SK-N-SH treated with all-trans-retinoic acid at 6 μM for 48 hours (cell line): Measurements from ENCODE around the gene SDCCAG8.

Experiments used
- ATAC-seq: fragments of 200-7000 bp; cut with Tn5 transposase; 3 replicates; pipeline ENCODE4 v1.9.1; 2020; ENCODE audit warnings: mild to moderate bottlenecking, moderate library complexity
- ARNTL ChIP-seq: fragments of 450-650 bp; formaldehyde crosslinking; IDR thresholded peaks from 2 replicates; pipeline ENCODE4 v1.5.0; 2020; ENCODE audit warnings: low read depth, mild to moderate bottlenecking, moderate library complexity, borderline replicate concordance
- BACH2 ChIP-seq: fragments of 250-450 bp; sonication (Bioruptor Pico); IDR thresholded peaks from 2 replicates; pipeline ENCODE4 v1.9.0; 2021; ENCODE audit warnings: mild to moderate bottlenecking, borderline replicate concordance
- OSR1 ChIP-seq: fragments of 250-450 bp; sonication (Bioruptor Pico); IDR thresholded peaks from 2 replicates; pipeline ENCODE4 v1.8.0; 2022; ENCODE audit warnings: moderate library complexity, mild to moderate bottlenecking, inconsistent platforms
- SNAI2 ChIP-seq: fragments of 250-450 bp; sonication (Bioruptor Pico); IDR thresholded peaks from 2 replicates; pipeline ENCODE4 v1.5.0; 2020; ENCODE audit warnings: mild to moderate bottlenecking, moderate library complexity
- TCF4 ChIP-seq: fragments of 250-450 bp; sonication (Bioruptor Pico); IDR thresholded peaks from 2 replicates; pipeline ENCODE4 v1.8.0; 2021; ENCODE audit warnings: mild to moderate bottlenecking, moderate library complexity, borderline replicate concordance
- TOX ChIP-seq: fragments of 250-450 bp; sonication (Bioruptor Pico); IDR thresholded peaks from 2 replicates; pipeline ENCODE4 v1.8.0; 2021; ENCODE audit warnings: mild to moderate bottlenecking, moderate library complexity, borderline replicate concordance
- ZC3H10 ChIP-seq: fragments of 250-450 bp; sonication (Bioruptor Pico); IDR thresholded peaks from 2 replicates; pipeline ENCODE4 v1.5.1; 2021; ENCODE audit warnings: mild to moderate bottlenecking, moderate library complexity
- ZFP3 ChIP-seq: fragments of 250-450 bp; sonication (Bioruptor Pico); IDR thresholded peaks from 2 replicates; pipeline ENCODE4 v1.5.0; 2020; ENCODE audit warnings: mild to moderate bottlenecking, moderate library complexity
- ZFP30 ChIP-seq: fragments of 450-650 bp; formaldehyde crosslinking; IDR thresholded peaks from 2 replicates; pipeline ENCODE4 v1.5.0; 2022; ENCODE audit warnings: mild to moderate bottlenecking, moderate library complexity
- ZNF8 ChIP-seq: fragments of 450-650 bp; formaldehyde crosslinking; IDR thresholded peaks from 2 replicates; pipeline ENCODE4 v1.5.0; 2020; ENCODE audit warnings: mild to moderate bottlenecking, moderate library complexity
- TF ChIP-seq, protein P1 (sequence below): fragments of 250-450 bp; sonication (Bioruptor Pico); IDR thresholded peaks from 2 replicates; pipeline ENCODE4 v1.8.0; 2021; ENCODE audit warnings: low read depth, mild to moderate bottlenecking, moderate library complexity, borderline replicate concordance
- TF ChIP-seq, protein P2 (sequence below): fragments of 250-450 bp; sonication (Bioruptor Pico); IDR thresholded peaks from 2 replicates; pipeline ENCODE4 v1.5.1; 2021; ENCODE audit warnings: mild to moderate bottlenecking, moderate library complexity
- TF ChIP-seq, protein P3 (sequence below): fragments of 250-450 bp; sonication (Bioruptor Pico); IDR thresholded peaks from 2 replicates; pipeline ENCODE4 v1.8.0; 2020; ENCODE audit warnings: mild to moderate bottlenecking, moderate library complexity, borderline replicate concordance

The SDCCAG8 gene

DNA sequence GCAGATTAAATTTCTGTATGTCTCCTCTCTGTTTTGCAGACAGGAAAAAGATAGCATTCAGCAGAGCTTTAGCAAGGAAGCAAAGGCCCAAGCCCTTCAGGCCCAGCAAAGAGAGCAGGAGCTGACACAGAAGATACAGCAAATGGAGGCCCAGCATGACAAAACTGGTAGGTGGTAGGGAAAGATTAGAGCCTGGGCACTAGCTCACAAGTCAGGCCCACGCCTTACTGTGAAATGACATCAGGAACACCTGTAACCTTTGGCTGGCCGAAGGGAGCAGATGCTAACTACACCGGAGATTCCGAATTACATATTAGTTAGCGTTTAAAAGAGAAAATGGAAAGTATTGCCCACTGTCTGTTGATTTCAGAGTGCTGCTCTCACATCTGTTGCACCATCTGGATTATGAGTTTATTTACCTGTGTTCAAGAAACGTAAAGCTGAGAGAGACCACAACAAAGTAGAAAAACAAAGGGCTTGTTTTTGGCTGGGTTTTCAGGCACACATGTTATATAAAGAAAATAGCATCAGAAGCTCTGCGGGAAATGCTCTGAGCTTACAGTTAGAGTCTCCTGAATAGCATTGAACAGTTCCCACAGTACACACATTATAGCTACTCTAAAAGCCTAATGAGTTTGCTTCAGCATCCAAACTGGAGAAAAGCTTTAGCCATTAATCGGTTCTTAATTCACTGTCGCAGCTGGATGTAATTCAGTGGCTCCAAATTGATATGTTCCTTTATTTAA, 160.0 kb downstream of the SDCCAG8 start (continued):
- TF ChIP-seq, protein P1, sequence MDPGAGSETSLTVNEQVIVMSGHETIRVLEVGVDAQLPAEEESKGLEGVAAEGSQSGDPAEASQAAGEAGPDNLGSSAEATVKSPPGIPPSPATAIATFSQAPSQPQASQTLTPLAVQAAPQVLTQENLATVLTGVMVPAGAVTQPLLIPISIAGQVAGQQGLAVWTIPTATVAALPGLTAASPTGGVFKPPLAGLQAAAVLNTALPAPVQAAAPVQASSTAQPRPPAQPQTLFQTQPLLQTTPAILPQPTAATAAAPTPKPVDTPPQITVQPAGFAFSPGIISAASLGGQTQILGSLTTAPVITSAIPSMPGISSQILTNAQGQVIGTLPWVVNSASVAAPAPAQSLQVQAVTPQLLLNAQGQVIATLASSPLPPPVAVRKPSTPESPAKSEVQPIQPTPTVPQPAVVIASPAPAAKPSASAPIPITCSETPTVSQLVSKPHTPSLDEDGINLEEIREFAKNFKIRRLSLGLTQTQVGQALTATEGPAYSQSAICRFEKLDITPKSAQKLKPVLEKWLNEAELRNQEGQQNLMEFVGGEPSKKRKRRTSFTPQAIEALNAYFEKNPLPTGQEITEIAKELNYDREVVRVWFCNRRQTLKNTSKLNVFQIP (CRISPR knock-in tag), result no peak

DNA sequence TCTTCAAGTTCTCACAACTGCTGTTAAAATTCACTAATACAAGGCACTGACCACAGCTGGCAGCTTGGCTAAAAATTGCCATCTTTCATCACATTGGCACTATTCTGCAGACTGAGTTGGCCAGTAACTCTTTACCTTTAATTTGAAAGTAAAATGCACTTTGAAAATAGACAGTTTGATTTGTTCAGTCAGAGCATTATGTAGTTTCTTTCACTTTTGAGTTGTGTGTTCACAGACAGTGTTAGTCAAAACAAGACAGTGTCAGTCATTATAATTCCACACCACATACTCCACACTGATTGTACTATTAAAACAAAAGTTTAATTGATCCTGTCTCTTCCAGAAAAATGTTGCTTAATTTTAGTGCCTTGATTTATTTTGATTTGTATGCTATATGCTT, 160.7 kb downstream of the SDCCAG8 start:
- no peak for ATAC-seq
- TF ChIP-seq, protein P1 (CRISPR knock-in tag), result no peak
- TF ChIP-seq, protein P2, sequence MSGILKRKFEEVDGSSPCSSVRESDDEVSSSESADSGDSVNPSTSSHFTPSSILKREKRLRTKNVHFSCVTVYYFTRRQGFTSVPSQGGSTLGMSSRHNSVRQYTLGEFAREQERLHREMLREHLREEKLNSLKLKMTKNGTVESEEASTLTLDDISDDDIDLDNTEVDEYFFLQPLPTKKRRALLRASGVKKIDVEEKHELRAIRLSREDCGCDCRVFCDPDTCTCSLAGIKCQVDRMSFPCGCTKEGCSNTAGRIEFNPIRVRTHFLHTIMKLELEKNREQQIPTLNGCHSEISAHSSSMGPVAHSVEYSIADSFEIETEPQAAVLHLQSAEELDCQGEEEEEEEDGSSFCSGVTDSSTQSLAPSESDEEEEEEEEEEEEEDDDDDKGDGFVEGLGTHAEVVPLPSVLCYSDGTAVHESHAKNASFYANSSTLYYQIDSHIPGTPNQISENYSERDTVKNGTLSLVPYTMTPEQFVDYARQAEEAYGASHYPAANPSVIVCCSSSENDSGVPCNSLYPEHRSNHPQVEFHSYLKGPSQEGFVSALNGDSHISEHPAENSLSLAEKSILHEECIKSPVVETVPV (CRISPR knock-in tag), result no peak
- TF ChIP-seq ZC3H10 (CRISPR knock-in tag), result no peak
- TF ChIP-seq SNAI2 (CRISPR knock-in tag), result no peak
- no peak for TF ChIP-seq TCF4 (CRISPR knock-in tag)
- no peak for TF ChIP-seq ZNF8 (CRISPR knock-in tag)
- no peak for TF ChIP-seq OSR1 (CRISPR knock-in tag)
- TF ChIP-seq ZFP30, result no peak
- no peak for TF ChIP-seq ZFP3 (CRISPR knock-in tag)
- TF ChIP-seq, all 23 proteins: peak for 0

DNA sequence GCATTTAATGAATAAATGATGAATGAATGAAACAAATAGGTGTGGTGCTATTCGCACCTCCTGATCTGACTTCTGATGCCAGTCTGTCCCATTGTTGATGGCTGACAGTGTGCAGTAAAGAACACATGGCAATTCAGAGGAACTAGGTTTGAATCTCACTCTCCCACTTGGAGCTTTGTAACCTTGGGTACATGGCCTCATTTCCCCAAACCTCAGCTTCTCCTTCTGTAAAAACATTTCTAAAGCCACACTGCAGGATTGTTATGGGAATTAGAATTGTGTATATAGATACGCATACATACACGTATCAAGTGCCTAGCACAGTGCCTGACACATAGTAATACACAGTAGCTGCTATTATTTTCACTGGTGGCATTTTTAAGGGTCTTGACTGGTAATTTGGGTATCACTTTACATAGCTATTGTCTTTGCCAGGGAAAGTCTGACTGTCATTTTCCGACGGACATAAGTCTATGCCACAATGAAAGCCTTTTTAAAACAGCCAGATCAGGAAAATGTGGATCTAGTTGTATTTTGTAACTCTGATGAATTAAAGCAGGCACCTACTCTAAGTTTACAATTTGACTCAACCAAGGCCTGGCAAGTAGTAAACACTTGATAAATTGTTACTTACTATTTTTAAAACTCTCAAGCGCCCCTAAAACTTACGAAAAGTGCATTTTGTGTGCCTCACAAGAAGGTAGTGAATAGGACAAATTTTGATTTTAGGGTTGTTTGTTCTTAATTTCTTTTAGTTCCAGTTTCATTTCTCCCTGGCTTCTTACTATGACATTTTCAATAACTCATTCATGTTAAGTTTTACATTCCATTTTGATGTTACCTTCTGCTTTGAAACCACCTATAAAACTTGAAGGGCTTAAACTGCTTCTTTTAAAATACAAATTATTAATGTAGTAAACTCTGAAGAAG, 164.4 kb downstream of the SDCCAG8 start:
- TF ChIP-seq SNAI2 (CRISPR knock-in tag), result no peak
- TF ChIP-seq TOX (CRISPR knock-in tag), result 0 out of 2 replicates have a peak, but pooled peaks have one; percentile 5
- no peak for TF ChIP-seq ARNTL (CRISPR knock-in tag)
- ATAC-seq, result no peak

DNA sequence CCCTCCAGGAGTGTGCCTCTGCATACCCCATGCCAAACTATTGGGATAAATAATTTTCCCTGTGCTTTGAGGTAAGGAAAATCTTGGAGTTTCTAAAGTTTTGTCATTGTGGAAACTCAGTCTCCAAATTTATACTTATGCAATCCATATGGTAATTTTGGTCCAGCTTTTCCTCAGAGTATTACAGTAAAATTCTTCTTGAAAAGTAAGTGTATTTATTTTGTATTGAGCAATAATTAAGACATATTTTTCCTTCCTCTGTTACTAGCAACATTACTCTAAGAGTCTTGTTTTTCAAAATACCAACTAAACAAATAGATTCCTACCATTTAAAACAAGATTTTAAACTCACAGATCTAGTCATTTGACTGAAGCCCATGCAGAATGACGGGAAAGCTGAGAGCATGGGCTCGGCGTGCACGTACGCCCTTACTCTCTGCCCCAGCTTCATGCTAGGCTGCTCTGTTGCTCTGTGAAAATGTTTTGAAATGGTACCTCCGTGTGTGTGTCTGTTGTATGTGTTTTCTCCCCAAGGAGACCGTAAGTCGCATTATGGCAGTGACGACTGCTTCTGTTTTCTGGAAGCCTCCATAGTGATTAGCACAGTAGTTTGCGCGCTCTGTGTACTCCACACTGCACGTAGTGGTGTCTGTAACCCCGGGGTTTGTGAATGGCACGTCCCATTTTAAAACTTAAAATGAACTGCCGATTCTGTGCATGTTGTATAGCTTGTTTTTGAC, 165.3 kb downstream of the SDCCAG8 start:
- TF ChIP-seq ZC3H10 (CRISPR knock-in tag) (0 out of 2 replicates have a peak, but pooled peaks have one; percentile 23), TOX (CRISPR knock-in tag) (no peak), BACH2 (no peak)
- TF ChIP-seq, protein P3, sequence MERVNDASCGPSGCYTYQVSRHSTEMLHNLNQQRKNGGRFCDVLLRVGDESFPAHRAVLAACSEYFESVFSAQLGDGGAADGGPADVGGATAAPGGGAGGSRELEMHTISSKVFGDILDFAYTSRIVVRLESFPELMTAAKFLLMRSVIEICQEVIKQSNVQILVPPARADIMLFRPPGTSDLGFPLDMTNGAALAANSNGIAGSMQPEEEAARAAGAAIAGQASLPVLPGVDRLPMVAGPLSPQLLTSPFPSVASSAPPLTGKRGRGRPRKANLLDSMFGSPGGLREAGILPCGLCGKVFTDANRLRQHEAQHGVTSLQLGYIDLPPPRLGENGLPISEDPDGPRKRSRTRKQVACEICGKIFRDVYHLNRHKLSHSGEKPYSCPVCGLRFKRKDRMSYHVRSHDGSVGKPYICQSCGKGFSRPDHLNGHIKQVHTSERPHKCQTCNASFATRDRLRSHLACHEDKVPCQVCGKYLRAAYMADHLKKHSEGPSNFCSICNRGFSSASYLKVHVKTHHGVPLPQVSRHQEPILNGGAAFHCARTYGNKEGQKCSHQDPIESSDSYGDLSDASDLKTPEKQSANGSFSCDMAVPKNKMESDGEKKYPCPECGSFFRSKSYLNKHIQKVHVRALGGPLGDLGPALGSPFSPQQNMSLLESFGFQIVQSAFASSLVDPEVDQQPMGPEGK (CRISPR knock-in tag), result no peak
- peak; percentile 65 for ATAC-seq

DNA sequence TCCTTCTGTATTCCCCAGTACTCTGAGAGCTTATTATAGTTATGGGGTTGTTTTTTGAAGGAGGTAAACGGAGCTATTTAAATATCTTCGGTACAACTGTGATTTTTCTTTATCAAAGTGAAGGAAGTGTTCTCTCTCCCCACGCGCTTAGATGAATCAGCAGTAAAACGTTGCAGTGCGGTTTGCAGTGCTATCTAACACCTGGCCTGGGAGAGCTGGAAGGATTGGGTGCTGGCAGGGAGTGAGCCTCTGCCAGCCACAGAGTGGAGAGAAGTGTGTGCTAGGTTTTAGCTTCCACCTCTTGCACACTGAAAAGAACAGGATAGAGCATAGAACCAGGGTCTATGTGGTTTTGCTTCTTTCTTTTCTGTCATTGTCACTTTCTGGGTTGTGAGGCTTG, 165.9 kb downstream of the SDCCAG8 start:
- peak; percentile 99 for ATAC-seq
- TF ChIP-seq TOX (CRISPR knock-in tag), result 0 out of 2 replicates have a peak, but pooled peaks have one; percentile 31
- TF ChIP-seq ARNTL (CRISPR knock-in tag), result no peak
- TF ChIP-seq, all 23 proteins: peak for 1
